ENCODE results near the gene MACROH2A2. TPM values are rescaled to one million over a fixed set of nuclear protein-coding genes. Genes with fewer than 3 reads are reported as not detected.

Gene MACROH2A2
- total and polyA plus RNA-seq, 2 of the 8 experiments (the other 6 are each of a cell fraction or from before 2014, with no cell fraction given) = 7.9 to 9.3 TPM

GRCh38 chr10:70098271-70098670 lies 45.6 kb downstream of the MACROH2A2 start:
- Histone ChIP-seq H3K36me3 (ENCODE audit: control insufficient read depth in 2 of 4, insufficient read depth in 4 of 4, low read length in 3 of 4) (no peaks in the 10 kb centered on the region), H3K14ac (ENCODE audit: insufficient read length) (no peak overlapping the region)
- no peak for FAIRE-seq

More at GRCh38 chr10:70098271-70098670, 45.6 kb downstream of the MACROH2A2 start:
- H2BK12ac ChIP-seq (ENCODE audit: low read depth, low read length) = no peak overlapping the region
- H4K5ac ChIP-seq (ENCODE audit: insufficient read length, low read depth, low read length) = no peak overlapping the region
- no peaks in the 10 kb centered on the region; a peak in 1 of 7 replicates for H3K27me3 ChIP-seq (replicated peaks in 1 of 4; ENCODE audit: control insufficient read depth in 3 of 4, extremely low read depth in 1 of 4, insufficient read depth in 3 of 4, low read length in 3 of 4)
- H3K4me3 ChIP-seq (ENCODE audit: extremely low read depth in 1 of 4, insufficient read depth in 2 of 4, low read depth in 3 of 4, low read length in 4 of 4) = no peak overlapping the region
- H4K91ac ChIP-seq (replicated peaks; ENCODE audit: insufficient read length, low read length) = no peak overlapping the region
- no peak overlapping the region for H2BK20ac ChIP-seq (ENCODE audit: low read length)
- no peak overlapping the region for H2AFZ ChIP-seq (ENCODE audit: low read length)
- no peak overlapping the region for H2BK120ac ChIP-seq (replicated peaks; ENCODE audit: low read depth, low read length)
- H4K20me1 ChIP-seq (replicated peaks in 1 of 2; ENCODE audit: control insufficient read depth in 1 of 2, insufficient read depth in 2 of 2, low read length in 2 of 2) = no peaks in the 10 kb centered on the region
- H2AK5ac ChIP-seq (ENCODE audit: low read depth, low read length) = no peak overlapping the region
- no peak overlapping the region for H3K27ac ChIP-seq (ENCODE audit: low read depth, low read length)
- DNase-seq (ENCODE audit: low read depth in 1 of 2, low spot score in 2 of 2) = no peak
- no peaks in the 10 kb centered on the region for H3K4me1 ChIP-seq (replicated peaks in 1 of 4; ENCODE audit: control insufficient read depth in 3 of 4, insufficient read depth in 4 of 4, low read length in 3 of 4)
- no peak overlapping the region for H3K9ac ChIP-seq (replicated peaks in 1 of 4; ENCODE audit: extremely low read depth in 1 of 4, low read depth in 3 of 4, low read length in 3 of 4)
- H2BK15ac ChIP-seq (ENCODE audit: low read length) = no peak overlapping the region
- H3K23me2 ChIP-seq (ENCODE audit: low read depth, low read length) = no peaks in the 10 kb centered on the region
- no peak overlapping the region for H3K56ac ChIP-seq (replicated peaks; ENCODE audit: insufficient read length, low read depth, low read length)
- ChIA-PET CTCF (ENCODE audit: partially characterized antibody) (interaction anchor here (1.8 to 13.4 kb wide), 3 partner anchors 12 to 49 kb away, joined by 5 to 155 read pairs (median 5); partner anchors contain the start of gene TYSND1), POLR2A (ENCODE audit: partially characterized antibody) (no interaction called here)
- no peak overlapping the region for H3K4me2 ChIP-seq (ENCODE audit: insufficient read depth in 1 of 2, low read depth in 2 of 2, low read length in 2 of 2)
- H2BK5ac ChIP-seq (ENCODE audit: low read depth, low read length) = no peak overlapping the region
- no peaks in the 10 kb centered on the region for H3K9me3 ChIP-seq (ENCODE audit: insufficient read depth in 2 of 2, low read depth in 1 of 2, low read length in 1 of 2)
- no peak overlapping the region for H3K4ac ChIP-seq (replicated peaks; ENCODE audit: insufficient read length, low read depth, low read length)
- H3K18ac ChIP-seq (ENCODE audit: extremely low read depth, low read length) = no peak overlapping the region
- WGBS, 2 experiments (ENCODE audit: extremely low coverage in 1 of 2, insufficient coverage in 1 of 2, insufficient read length in 1 of 2, insufficient replicate concordance in 2 of 2, low coverage in 1 of 2, low lambda C conversion rate in 2 of 2, missing lambda C conversion rate in 1 of 2) = 97% methylated on average over 3 of the region's 3 CpGs; no CpG with 5 or more reads in 1 of the 2 experiments
- no peak for TF ChIP-seq SP2 (IDR thresholded peaks at IDR 0.05; ENCODE audit: low read length)
- no peak for TF ChIP-seq CHD1 (IDR thresholded peaks at IDR 0.05; ENCODE audit: low read depth, low read length)
- TF ChIP-seq GTF2F1 (IDR thresholded peaks at IDR 0.05; ENCODE audit: borderline replicate concordance, low read depth, low read length) = no peak
- TF ChIP-seq BRCA1 (IDR thresholded peaks at IDR 0.05; ENCODE audit: low read depth, low read length) = no peak
- no peak for TF ChIP-seq HDAC2 (IDR thresholded peaks at IDR 0.05; ENCODE audit: borderline replicate concordance in 1 of 2, low read depth in 2 of 2, low read length in 2 of 2)
- no peak for TF ChIP-seq TBP (IDR thresholded peaks at IDR 0.05; ENCODE audit: low read depth, low read length)
- TF ChIP-seq RFX5 (IDR thresholded peaks at IDR 0.05; ENCODE audit: borderline replicate concordance, low read depth, low read length) = no peak
- no peak for TF ChIP-seq SRF (IDR thresholded peaks at IDR 0.05; ENCODE audit: low read depth, low read length)
- TF ChIP-seq, protein P1, sequence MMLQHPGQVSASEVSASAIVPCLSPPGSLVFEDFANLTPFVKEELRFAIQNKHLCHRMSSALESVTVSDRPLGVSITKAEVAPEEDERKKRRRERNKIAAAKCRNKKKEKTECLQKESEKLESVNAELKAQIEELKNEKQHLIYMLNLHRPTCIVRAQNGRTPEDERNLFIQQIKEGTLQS (IDR thresholded peaks at IDR 0.05; ENCODE audit: insufficient read depth, low read depth, low read length) = no peak
- no peak overlapping the region for H3K23ac ChIP-seq (ENCODE audit: insufficient read length)
- no peaks in the 10 kb centered on the region for H3K79me1 ChIP-seq (ENCODE audit: low read depth, low read length)
- no peaks in the 10 kb centered on the region for H3K79me2 ChIP-seq (ENCODE audit: control insufficient read depth in 1 of 2, insufficient read depth in 2 of 2, low read length in 2 of 2)
- no peak overlapping the region for H4K8ac ChIP-seq (ENCODE audit: extremely low read depth, insufficient read depth, low read length)
